Stimulated activated naive CD4-positive, alpha-beta T cell treated with Interleukin-2 at 50 U/mL for 16 hours (primary cell): Measurements from ENCODE around the gene CERK.

ENCODE experiments used
- DNase-seq: peaks from one replicate; lab custom pipeline; 2025; lab: John Stamatoyannopoulos, UW

The CERK gene

GRCh38 chr22:46731246-46732040, 6.6 kb downstream of the CERK start:
- no peak for DNase-seq

DNA sequence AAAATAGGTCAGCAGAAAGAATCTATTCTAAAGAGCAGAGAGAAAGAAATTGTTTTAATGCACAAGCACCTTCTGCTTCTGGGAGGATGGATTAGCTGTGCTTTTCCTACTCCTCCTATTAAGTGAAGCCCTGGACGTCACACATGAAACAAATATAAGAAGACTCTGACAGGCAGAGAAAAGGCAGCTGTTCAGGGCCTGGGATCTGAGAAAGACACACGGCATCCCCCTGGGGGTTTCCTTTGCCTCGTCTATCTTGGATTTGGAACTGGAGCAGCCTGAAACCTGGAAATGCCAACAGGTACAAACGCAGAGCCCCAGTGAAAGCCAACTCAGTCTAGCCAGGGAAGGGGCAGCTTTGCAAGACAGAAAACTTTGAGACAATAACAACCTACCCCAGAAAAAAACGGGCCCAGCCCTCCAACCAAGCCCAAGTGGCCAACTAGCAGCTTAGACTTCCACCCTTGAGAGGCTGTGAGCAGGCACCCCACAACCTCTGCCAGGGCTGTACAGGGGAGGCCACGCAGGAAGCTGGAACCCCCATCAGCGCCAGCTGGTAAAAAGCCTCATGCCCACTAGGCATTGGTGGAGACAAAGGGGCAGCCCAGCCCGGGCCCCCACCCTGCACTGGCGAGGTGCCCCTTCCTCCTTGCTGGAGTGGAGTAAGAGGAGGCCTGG, 7.3 kb downstream of the CERK start:
- no peak for DNase-seq

GRCh38 chr22:46728470-46728869, 9.6 kb downstream of the CERK start:
- DNase-seq, result no peak

DNA sequence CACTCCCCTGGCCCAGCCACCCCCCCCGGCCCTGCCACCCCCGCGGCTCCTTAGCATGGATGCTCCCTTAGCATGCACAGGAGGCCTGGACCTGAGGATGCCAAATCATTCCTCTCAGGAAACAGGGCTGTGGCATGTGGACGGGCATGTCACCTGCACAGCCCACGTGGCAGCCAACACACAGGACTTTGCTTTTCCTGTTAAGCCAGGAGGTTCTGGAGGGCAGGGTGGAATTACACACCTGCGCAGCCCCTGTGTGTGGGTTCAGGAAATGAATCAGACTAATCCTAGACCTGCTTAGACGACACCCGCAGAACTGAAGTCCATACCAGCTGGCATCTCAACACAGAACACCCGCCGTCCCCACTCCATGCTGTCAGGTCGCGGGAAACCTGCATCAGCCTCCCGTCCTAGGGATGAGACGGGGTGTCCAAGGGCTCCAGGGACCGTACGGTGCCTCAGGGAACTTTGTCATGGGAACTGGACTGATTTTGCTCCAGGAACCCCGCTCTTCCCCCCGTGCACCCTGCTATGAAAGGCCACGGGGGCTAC, 10.2 kb downstream of the CERK start:
- no peak for DNase-seq

DNA sequence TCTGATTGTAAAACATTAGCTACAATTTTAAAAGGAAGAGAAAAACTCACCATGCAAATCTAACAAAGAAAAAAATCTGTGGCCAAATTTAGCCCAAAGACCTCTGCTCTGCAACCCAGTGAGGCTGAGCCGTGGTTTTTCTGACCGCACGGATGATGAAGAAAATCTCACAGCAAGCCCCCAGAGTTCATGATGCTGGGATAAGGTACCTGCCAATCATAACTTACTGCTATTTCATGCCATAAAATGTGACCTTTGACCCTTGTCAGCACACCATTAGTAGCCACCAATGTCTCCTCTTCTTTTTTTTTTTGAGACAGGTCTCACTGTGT, 11.1 kb downstream of the CERK start:
- DNase-seq, result no peak

- DNase-seq, result no peak
These were observed 11.7 kb downstream of the CERK start for GRCh38 chr22:46726066-46726985.

- no peak for DNase-seq
These were observed 13.0 kb downstream of the CERK start for GRCh38 chr22:46725096-46725495.

- DNase-seq, result no peak
These were observed 14.2 kb downstream of the CERK start for GRCh38 chr22:46723882-46724281.

DNA sequence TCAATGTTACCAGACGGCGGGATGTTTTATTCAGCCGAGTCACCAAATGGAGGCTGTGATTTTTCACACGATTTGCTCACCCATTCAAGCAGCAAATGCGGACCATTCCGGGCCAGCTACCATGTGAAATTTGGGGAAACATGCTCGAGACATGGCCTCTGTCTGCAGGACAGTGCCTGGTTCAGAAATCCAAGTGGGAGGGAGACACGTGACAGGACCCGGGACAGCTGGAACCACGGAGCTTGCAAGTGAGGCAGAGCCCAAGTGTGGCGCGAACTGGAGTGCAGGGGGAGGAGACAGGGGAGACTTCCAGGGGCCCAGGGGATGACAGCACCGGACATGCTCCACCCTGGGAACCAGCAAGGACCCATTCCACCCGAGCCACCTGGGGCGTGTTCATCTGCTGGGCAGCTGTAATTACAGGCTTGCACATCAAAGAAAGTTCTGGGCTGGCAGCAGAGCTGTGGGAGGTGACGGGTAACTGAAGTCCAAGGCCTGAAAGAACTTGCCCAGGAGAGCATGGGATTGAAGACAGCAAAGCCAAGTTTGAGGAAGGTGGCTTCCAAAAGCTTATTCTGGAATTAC, 16.5 kb downstream of the CERK start:
- DNase-seq, result no peak

- no peak for DNase-seq
These were observed 18.1 kb downstream of the CERK start for GRCh38 chr22:46719921-46720320.

DNA sequence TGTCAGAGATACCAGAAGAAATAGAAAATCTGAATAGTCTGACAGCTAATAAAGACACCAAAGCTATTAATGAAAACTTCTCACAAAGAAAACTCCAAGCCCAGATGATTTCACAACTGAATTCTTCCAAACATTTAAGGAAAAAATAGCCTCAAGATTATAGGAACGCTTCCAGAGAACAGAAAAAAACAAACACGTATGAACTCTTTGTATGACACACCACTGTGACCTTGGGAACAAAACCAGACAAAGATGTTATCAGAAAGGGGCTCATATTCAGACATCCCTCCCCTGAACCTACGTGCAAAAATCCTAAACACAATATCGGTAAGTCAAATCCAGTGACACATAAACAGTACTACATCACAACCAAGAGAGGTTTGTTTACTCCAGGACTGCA, 23.5 kb downstream of the CERK start:
- DNase-seq, result no peak

DNA sequence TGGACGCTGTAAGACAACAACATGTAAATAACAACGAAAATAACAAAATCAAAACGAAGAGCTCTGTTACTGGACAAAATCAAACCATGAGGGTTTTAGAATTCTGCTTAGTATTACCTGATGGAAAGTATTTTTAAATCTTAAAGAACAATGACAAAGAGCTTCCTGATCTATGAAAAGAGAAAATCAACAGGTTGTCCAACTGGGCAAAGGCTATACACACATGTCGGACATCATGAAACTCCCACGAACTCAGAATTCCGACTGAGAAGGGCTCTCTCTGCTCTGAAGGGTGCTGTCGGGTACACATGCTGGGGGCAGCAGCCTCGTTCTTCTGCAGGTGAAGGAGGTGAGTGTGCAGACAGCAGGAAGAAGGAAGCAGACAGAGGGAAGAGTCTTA, 25.8 kb downstream of the CERK start:
- DNase-seq, result no peak

DNA sequence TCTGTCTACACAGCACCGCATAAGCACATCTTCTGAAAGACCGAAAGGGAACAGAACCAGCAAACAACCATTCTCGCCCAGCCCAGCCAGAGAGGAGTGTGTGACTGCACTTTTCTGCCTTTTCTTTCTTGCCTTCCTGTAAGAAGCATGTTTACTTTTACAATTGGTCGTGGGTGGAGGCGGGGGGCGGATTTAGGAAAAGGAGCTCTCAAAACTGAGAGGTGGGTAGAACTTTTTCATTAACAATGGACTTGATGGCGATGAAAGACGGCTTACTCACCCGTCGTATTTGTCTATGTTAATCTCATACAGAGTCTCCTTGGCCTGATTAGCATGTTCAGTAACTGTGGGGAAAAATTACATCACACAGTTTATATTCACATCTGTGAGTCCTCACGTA, 27.2 kb downstream of the CERK start:
- DNase-seq, result peak; percentile 8

DNA sequence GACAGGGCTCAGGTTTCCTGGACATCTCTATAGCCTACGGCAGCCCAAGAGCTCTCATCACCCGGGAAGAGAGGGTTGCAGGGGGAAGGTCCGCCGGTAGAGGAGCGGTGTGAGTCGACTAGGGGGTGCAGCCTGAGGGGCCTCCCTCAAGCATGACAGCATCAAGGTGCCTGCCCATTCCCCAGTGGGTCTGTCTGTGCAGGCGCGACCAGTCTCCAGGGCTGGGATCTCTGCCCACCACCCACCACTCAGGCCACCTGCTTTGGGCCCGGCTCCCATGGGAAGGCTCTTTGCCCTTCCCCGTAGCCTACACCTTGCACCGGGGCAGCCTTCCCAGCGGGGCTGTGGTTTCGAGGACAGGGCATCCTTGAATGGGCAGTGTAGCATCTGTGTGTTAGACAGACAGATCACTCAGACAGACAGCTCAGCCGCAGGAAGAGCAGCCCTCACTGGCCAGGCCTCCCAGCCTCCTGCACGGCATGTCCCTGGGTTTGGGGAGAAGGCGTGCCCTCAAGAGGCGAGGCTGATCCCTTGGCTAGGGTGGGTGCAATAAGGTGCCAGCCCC, 29.2 kb downstream of the CERK start:
- DNase-seq, result no peak

DNA sequence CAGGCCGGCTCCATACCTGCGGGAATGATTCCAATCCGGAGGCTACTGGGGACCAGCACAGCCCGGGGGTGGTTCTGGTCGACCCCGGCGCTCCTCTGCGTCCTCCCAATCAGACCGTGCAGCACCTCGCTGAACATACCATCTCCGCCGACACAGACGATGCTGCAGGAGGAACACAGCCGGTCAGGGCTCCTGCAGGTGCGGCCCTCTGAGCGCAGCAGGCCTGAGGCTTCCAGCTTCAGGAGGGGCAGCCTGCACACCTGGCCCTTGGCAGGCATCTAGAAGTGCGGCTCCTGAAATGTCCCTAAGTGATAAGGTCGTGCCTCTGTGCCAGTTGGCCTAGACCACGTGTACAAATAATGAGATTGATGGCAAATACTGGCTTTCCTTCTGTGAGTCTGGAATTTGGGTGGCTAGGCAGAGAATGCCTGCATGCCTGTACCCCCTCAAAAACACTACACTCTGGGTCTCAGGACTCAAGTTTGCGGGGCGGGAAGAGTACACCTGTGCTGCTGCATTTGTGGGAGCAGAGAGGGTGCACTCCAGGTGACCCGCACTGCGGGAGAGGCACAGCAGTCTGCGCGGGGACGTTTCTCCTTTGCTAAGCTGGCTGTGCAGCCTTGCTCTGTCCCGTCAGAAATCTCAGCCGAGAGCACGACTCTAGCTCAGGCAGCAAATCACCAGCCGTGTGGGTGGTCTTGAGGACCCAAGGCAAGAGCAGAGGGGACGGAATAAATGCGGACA, 30.1 kb downstream of the CERK start:
- no peak for DNase-seq

DNA sequence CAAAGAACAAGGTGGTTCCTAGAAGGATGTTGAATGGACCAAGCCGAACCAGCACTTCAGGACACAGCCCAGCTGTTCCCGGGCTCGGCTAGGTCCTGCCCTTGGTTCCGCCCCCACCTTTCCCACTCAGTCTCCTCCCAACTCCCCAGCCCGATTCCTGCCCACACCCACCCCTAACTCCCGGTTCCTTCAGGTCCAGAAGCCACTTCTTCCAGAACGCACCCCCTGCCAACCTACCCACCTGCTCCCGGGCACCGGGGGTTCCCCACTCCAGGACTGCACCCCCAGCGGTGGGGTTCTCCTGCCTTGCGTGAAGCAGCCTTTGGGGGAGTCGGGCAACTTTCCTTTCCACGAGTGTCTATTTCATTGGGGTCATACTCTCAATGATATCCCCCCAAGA, 30.7 kb downstream of the CERK start:
- DNase-seq, result no peak

DNA sequence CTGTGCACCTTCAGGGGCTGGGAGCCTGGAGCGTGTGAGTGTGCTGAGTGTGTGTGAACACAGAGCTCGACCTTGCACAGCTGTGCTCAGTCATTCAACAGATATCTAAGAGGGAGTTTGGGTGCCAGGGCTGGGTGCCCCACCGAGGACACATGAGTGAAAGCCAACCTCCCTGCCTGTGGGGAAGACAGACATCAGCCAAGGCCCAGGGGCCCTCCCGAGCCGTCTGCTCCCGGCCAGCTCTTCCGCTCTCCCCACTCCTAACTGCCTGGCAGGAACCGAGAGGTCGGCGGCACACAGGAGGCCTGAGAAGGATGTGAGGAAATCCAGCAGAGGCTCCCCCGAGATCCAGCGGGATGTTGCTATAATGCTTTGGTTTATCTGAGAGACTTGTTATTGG, 32.0 kb downstream of the CERK start:
- no peak for DNase-seq

DNA sequence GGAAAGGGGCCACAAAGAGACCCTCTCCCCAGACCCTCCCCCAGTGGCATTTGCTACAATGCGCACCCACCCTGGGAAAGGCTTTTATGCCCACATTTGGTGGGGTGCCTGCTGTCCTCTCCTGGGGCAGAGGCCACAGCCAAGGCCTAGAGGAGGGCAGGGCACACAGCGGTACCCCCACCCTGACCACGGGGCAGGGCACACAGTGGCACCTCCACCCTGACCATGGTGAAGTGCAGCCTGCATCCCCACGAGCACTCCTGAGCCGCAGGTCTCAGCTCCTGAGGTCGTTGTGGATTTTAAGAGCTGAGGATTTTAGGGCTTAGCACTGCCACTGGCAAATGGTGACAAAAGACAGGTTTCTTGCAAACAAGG, 34.1 kb downstream of the CERK start:
- no peak for DNase-seq

GRCh38 chr22:46703171-46703995, 34.7 kb downstream of the CERK start:
- DNase-seq, result no peak

DNA sequence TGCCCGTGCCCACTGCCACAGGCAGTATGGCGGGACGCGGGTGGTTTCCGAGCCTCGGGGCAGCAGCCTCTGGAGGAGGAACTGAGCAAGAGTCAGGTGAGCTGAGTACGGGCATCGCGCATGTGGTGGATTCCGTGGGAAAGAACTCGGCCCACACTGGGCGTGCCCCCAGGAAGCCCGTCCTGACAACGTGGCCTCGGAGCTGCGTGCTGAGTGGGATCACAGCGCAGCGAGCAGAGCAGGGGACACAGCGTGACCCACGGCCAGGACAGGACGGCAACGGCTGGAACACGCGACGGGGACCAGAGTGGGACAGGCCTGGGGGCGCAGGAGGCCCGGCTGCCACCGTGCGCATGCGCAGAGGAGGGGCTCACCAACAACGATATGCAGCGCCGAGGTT, 36.8 kb downstream of the CERK start:
- DNase-seq, result no peak
